Breast epithelium (tissue), 4 donors: ENCODE data around the gene ARID1B. TPM values are rescaled to one million over a fixed set of nuclear protein-coding genes. Genes with fewer than 3 reads are reported as not detected.

ENCODE experiments used
- DNase-seq, 2 donors: peaks; one replicate each; pipeline ENCODE4 v3.0.0-alpha.2; 2019; ENCODE audit warnings: low spot score in 2 of 2
- H3K27ac ChIP-seq, 2 donors: fragments of 200-600 bp; sonication (generic) in 1 of 2; one replicate each; pipeline ENCODE4 v1.5.1; 2016 to 2019; ENCODE audit warnings: mild to moderate bottlenecking in 1 of 2
- H3K27me3 ChIP-seq, 2 donors: fragments of 200-600 bp; sonication (generic) in 1 of 2; one replicate each; pipeline versions ENCODE4 v1.5.1 to v1.6.0; 2017 to 2019; ENCODE audit warnings: control low read depth in 1 of 2, mild to moderate bottlenecking in 1 of 2
- H3K36me3 ChIP-seq: fragments of 200-600 bp; one replicate; pipeline ENCODE4 v1.5.1; 2019
- H3K4me1 ChIP-seq, 2 donors: fragments of 200-600 bp; sonication (generic); one replicate each; pipeline ENCODE4 v1.5.1; 2016 to 2019; ENCODE audit warnings: control low read depth in 1 of 2
- H3K4me3 ChIP-seq, 3 donors: fragments of 200-600 bp; sonication (generic); 1 replicate in 2 of 3; 2 replicates in 1 of 3; pipeline ENCODE4 v1.5.1; 2016 to 2019; ENCODE audit warnings: mild to moderate bottlenecking in 3 of 3, moderate library complexity in 2 of 3
- H3K9me3 ChIP-seq, 2 donors: fragments of 200-600 bp; sonication (generic) in 1 of 2; one replicate each; pipeline ENCODE4 v1.5.1; 2016 to 2019; ENCODE audit warnings: control low read depth in 1 of 2
- POLR2A ChIP-seq: fragments of 450-650 bp; IDR thresholded peaks from one replicate; pipeline ENCODE4 v1.6.1; 2016; ENCODE audit warnings: antibody characterized with exemption, mild to moderate bottlenecking, moderate library complexity
- POLR2AphosphoS5 ChIP-seq, 3 donors: sonication (generic); formaldehyde crosslinking; IDR thresholded peaks; one replicate each; pipeline ENCODE4 v1.6.1; 2017; ENCODE audit warnings: antibody characterized with exemption in 3 of 3
- intact Hi-C: fragments of 100-400 bp; cut with DNase I; formaldehyde crosslinking; loops from one replicate; pipeline ENCODE4 v1.15.1; 2023; ENCODE audit warnings: low total_unique reads
- total RNA-seq, 3 donors: library from RNA; depleted of rRNA; stranded (reverse); fragments of >200 nt; gene quantifications; one replicate each; pipeline ENCODE4 v1.1.0, GENCODE V29; 2016
- TF ChIP-seq, protein P1 (sequence below), 3 donors: fragments of 450-650 bp; IDR thresholded peaks; one replicate each; pipeline ENCODE4 v1.5.1; 2016 to 2017; ENCODE audit warnings: antibody characterized with exemption in 3 of 3, mild to moderate bottlenecking in 3 of 3, moderate library complexity in 3 of 3

The ARID1B gene
- total RNA-seq, 3 donors from 2014 or later, result 99.9 to 205 (median 131) TPM

DNA sequence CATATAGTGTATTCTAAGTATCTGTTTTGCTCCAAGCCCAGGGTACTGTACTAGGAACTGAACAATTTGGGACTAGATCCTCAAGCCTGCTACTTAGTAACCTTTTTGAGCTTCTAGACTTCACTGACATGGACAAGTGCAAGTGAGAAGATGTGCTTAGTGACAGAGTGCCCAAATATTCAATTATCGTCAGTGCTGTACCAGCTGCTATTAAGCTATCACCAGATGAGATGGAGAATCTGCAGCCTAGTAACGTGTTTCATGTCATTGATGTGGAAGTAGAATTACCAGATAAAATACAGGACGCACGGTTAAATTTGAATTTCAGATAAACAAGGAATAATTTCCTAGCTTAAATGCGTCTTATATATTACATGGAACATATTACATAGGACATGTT, 218.3 kb downstream of the ARID1B start:
- H3K9me3 ChIP-seq, result no peaks in the 10 kb centered on the region
- no peaks in the 10 kb centered on the region for H3K27me3 ChIP-seq
- no peak overlapping the region for H3K27ac ChIP-seq
- intact Hi-C loops, result loop anchor here (5.0 kb wide), 1 partner anchor 367 kb away; no protein-coding TSS in a partner anchor
- no peaks in the 10 kb centered on the region for H3K36me3 ChIP-seq
- H3K4me1 ChIP-seq, result no peaks in the 10 kb centered on the region
- no peak for TF ChIP-seq POLR2A
- no peak overlapping the region for H3K4me3 ChIP-seq
- DNase-seq, result no peak

DNA sequence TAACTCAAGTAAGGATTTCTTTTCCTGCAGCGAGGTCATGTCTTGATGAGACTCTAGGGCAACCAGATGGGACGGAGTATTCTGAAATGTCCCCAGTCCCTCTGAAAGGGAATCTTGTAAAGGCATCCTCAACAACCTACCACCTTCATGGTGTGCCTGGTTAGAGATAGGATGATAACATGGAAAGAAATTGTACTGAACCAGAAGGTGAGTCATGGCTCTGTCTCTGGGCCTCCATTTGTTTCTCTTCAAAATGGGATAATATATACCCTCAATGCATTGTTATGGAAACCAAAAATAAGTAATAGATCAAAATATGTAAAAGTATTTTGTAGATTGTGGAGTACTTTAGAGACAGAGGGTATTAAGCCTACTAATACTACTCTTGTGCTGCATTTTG, 219.1 kb downstream of the ARID1B start:
- no peak for DNase-seq
- intact Hi-C loops, result loop anchor here (5.0 kb wide), 1 partner anchor 366 kb away; no protein-coding TSS in a partner anchor
- H3K27me3 ChIP-seq, result no peaks in the 10 kb centered on the region
- H3K4me3 ChIP-seq, result no peak overlapping the region
- no peak overlapping the region for H3K27ac ChIP-seq
- no peaks in the 10 kb centered on the region for H3K9me3 ChIP-seq
- H3K4me1 ChIP-seq, result no peaks in the 10 kb centered on the region
- no peaks in the 10 kb centered on the region for H3K36me3 ChIP-seq
- TF ChIP-seq POLR2A (no peak), POLR2AphosphoS5 (IDR thresholded peaks at IDR 0.05) (no peak)
- TF ChIP-seq, protein P1, sequence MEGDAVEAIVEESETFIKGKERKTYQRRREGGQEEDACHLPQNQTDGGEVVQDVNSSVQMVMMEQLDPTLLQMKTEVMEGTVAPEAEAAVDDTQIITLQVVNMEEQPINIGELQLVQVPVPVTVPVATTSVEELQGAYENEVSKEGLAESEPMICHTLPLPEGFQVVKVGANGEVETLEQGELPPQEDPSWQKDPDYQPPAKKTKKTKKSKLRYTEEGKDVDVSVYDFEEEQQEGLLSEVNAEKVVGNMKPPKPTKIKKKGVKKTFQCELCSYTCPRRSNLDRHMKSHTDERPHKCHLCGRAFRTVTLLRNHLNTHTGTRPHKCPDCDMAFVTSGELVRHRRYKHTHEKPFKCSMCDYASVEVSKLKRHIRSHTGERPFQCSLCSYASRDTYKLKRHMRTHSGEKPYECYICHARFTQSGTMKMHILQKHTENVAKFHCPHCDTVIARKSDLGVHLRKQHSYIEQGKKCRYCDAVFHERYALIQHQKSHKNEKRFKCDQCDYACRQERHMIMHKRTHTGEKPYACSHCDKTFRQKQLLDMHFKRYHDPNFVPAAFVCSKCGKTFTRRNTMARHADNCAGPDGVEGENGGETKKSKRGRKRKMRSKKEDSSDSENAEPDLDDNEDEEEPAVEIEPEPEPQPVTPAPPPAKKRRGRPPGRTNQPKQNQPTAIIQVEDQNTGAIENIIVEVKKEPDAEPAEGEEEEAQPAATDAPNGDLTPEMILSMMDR (IDR thresholded peaks at IDR 0.05), result no peak

DNA sequence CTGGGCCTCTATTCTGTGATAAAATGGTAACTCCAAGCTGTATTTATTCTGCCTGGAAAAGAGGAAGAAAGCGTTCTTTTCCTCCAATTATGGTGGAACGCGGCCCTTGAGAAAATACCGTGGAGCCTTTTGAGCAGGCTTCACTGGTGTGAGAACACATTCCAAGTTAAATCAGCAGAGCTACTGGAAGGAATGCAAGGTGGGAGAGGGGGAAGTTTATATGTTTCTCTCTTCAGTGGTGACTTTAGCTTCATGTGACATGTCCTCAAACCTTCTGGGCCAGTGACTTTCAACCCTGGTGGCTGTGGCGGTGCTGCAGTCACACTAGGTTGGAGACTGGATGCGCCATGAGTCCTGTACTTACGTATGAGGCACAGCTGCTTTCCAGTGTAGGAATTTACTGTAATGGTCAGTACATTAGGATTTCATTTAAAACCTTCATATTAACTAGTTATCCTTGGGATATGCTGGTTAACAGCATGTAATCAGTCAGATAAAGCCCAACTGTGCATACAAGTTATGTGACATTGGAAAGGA, 221.7 kb downstream of the ARID1B start:
- Histone ChIP-seq H3K9me3 (no peaks in the 10 kb centered on the region), H3K4me3 (no peak overlapping the region), H3K4me1 (no peaks in the 10 kb centered on the region), H3K36me3 (no peaks in the 10 kb centered on the region), H3K27me3 (no peaks in the 10 kb centered on the region), H3K27ac (no peak overlapping the region)
- intact Hi-C loops, result loop anchor here (5.0 kb wide), 1 partner anchor 363 kb away; no protein-coding TSS in a partner anchor
- no peak for TF ChIP-seq POLR2A
- no peak for DNase-seq

DNA sequence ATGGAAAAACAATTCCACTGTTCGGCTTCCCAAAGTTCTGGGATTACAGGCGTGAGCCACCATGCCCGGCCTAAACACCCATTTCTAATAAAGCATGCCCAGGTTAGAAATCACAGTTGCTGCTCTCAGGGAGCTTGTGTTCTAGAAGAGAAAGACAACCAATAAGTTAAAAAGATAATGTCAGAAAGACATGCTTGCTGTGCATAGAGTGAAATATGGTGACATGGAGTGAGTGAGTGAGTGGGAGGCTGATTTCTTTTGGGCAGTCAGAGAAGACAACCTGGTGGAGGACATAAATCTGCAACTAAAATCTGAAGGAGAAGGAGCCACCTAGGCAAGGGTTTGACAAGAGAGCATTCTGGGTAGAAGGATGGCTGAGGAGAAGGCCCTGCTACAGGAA, 222.6 kb downstream of the ARID1B start:
- intact Hi-C loops, result loop anchor here (5.0 kb wide), 1 partner anchor 363 kb away; no protein-coding TSS in a partner anchor
- Histone ChIP-seq H3K4me1 (no peaks in the 10 kb centered on the region), H3K36me3 (no peaks in the 10 kb centered on the region), H3K27ac (no peak overlapping the region), H3K9me3 (no peaks in the 10 kb centered on the region), H3K27me3 (no peaks in the 10 kb centered on the region), H3K4me3 (no peak overlapping the region)
- no peak for DNase-seq
- TF ChIP-seq, protein P1 (IDR thresholded peaks at IDR 0.05), result no peak
- TF ChIP-seq POLR2AphosphoS5 (IDR thresholded peaks at IDR 0.05) (no peak), POLR2A (no peak)

DNA sequence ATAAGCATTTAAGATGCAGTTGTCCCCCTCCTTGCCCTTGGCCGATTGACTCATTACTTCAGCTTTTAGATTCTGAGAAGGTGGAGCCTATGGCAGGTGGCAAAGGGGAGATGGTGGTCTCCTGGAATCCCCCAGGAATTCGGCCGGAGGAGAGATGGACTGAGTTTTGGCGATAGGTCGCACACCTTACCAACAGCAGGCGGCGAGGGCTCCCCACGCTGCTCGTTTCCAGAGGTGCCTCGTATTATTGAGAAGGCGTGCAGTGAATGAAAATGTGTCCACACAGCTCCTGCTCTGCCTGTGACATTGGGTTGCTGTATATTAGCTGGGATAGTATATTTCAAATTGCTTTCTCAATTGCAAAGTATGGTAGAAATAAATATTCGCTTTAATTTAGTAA, 224.5 kb downstream of the ARID1B start:
- no peak overlapping the region for H3K4me3 ChIP-seq
- no peaks in the 10 kb centered on the region for H3K36me3 ChIP-seq
- DNase-seq, result no peak
- H3K4me1 ChIP-seq, result no peaks in the 10 kb centered on the region
- intact Hi-C loops, result no loop called here
- H3K27me3 ChIP-seq, result no peaks in the 10 kb centered on the region
- no peaks in the 10 kb centered on the region for H3K9me3 ChIP-seq
- no peak overlapping the region for H3K27ac ChIP-seq
- TF ChIP-seq POLR2A (no peak), POLR2AphosphoS5 (IDR thresholded peaks at IDR 0.05) (no peak)
- TF ChIP-seq, protein P1 (IDR thresholded peaks at IDR 0.05), result no peak

DNA sequence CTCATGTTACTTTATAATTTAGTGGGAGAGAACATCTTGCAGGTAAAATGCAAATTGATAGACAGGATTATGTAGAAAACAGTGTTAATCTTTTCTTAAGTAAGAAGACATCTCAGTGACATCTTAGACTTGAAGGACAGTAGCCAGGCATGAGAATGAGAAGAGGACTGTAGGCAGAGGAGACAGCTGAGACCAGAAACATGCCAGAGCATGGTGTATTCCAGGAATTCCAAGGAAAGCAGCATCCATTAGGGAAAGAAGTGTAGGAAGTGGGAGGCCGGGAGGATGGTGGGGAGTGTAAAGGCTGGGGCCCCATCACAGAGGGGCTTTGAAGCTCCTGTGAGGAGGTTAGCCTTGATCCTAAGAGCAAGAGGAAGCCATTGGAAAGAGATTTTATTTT, 225.6 kb downstream of the ARID1B start:
- H3K4me3 ChIP-seq, result no peak overlapping the region
- intact Hi-C loops, result no loop called here
- no peak for TF ChIP-seq POLR2A
- TF ChIP-seq, protein P1 (IDR thresholded peaks at IDR 0.05), result no peak
- no peak for TF ChIP-seq POLR2AphosphoS5 (IDR thresholded peaks at IDR 0.05)

More for the DNA sequence above, 225.6 kb downstream of the ARID1B start:
- no peaks in the 10 kb centered on the region for H3K9me3 ChIP-seq
- H3K27ac ChIP-seq, result no peak overlapping the region
- H3K4me1 ChIP-seq, result no peaks in the 10 kb centered on the region
- no peaks in the 10 kb centered on the region for H3K27me3 ChIP-seq
- no peak for DNase-seq
- H3K36me3 ChIP-seq, result no peaks in the 10 kb centered on the region
